K562 (cell line): ENCODE data around the gene DENR. TPM values are rescaled to one million over a fixed set of nuclear protein-coding genes. Genes with fewer than 3 reads are reported as not detected.
A peak's percentile ranks its signal among the peaks of the same experiment; 100 is the strongest.

ENCODE experiments used
- ATF1 ChIP-seq, 2 experiments: fragments of 450-650 bp in 1 of 2; IDR thresholded peaks; 2 replicates each; pipeline ENCODE4 v1.6.1; 2016; ENCODE audit warnings: missing compliant biosample characterization in 1 of 2, missing genetic modification characterization in 1 of 2
- CHD2 ChIP-seq: IDR thresholded peaks from 2 replicates; pipeline ENCODE4 v1.6.1; 2011; ENCODE audit warnings: low read depth, low read length
- E2F3 ChIP-seq: fragments of 250-450 bp; sonication (Bioruptor Pico); IDR thresholded peaks from 2 replicates; pipeline ENCODE4 v1.4.0; 2020; ENCODE audit warnings: mild to moderate bottlenecking
- KDM4B ChIP-seq, 2 experiments: fragments of 450-650 bp in 1 of 2; sonication (generic) in 1 of 2; IDR thresholded peaks; 2 replicates each; pipeline ENCODE4 v1.6.1; 2016 to 2017; ENCODE audit warnings: borderline replicate concordance in 2 of 2, antibody characterized with exemption in 1 of 2, low read depth in 1 of 2, mild to moderate bottlenecking in 1 of 2
- LEF1 ChIP-seq: fragments of 450-650 bp; IDR thresholded peaks from 2 replicates; pipeline ENCODE4 v1.6.1; 2016; ENCODE audit warnings: mild to moderate bottlenecking
- PHB ChIP-seq: fragments of 250-450 bp; sonication (Bioruptor Pico); IDR thresholded peaks from 2 replicates; pipeline ENCODE4 v1.5.0; 2021
- RB1 ChIP-seq: fragments of 450-650 bp; IDR thresholded peaks from 2 replicates; pipeline ENCODE4 v1.6.1; 2017; ENCODE audit warnings: low read depth, mild to moderate bottlenecking
- TEAD2 ChIP-seq: fragments of 450-650 bp; IDR thresholded peaks from 2 replicates; pipeline ENCODE4 v1.6.1; 2016; ENCODE audit warnings: missing genetic modification characterization, control low read depth, missing compliant biosample characterization
- ZC3H8 ChIP-seq: fragments of 450-650 bp; IDR thresholded peaks from 2 replicates; pipeline ENCODE4 v1.6.1; 2017
- ZNF140 ChIP-seq: fragments of 250-450 bp; sonication (Bioruptor Pico); IDR thresholded peaks from 2 replicates; pipeline ENCODE4 v1.8.0; 2021; ENCODE audit warnings: moderate library complexity, mild to moderate bottlenecking, inconsistent platforms
- ZNF274 ChIP-seq: IDR thresholded peaks from 2 replicates; pipeline ENCODE4 v1.6.1; 2011; ENCODE audit warnings: low read depth, mild to moderate bottlenecking, low read length, moderate library complexity, borderline replicate concordance
- ZNF707 ChIP-seq: fragments of 250-450 bp; sonication (Bioruptor Pico); conservative IDR thresholded peaks from 2 replicates; pipeline ENCODE4 v1.8.0; 2022; ENCODE audit warnings: inconsistent platforms, mild to moderate bottlenecking, moderate library complexity
- polyA plus RNA-seq, 8 experiments: library from polyadenylated mRNA; depleted of rRNA in 4 of 8; stranded (reverse) in 5 of 8; unstranded in 3 of 8; fragments of >200 nt; fragmentation: Nextera tagmentation in 2 of 8; fragmentation: Illumina TruSeq in 1 of 8; extraction: Ambion mirVana in 2 of 8; extraction: Trizol in 1 of 8; gene quantifications; 2 replicates each; pipeline versions ENCODE4 v1.2.1 to v1.2.3, GENCODE V29; 2011 to 2014; ENCODE audit warnings: inconsistent platforms in 1 of 8, missing spikeins in 1 of 8
- total RNA-seq, 7 experiments: library from RNA; depleted of rRNA in 6 of 7; stranded (reverse); fragments of >200 nt in 6 of 7; fragmentation: Illumina TruSeq in 2 of 7; extraction: Trizol in 2 of 7; gene quantifications; 2 replicates each; pipeline versions ENCODE4 v1.2.1 to v1.2.3, GENCODE V29; 2011 to 2021; ENCODE audit warnings: low replicate concordance in 1 of 7
- TF ChIP-seq, protein P1 (sequence below): fragments of 250-450 bp; sonication (Bioruptor Pico); IDR thresholded peaks from 2 replicates; pipeline ENCODE4 v1.4.0; 2020; ENCODE audit warnings: borderline replicate concordance
- TF ChIP-seq, protein P2 (sequence below): fragments of 450-650 bp; IDR thresholded peaks from 2 replicates; pipeline ENCODE4 v1.6.1; 2016
- TF ChIP-seq, protein P3 (sequence below): fragments of 250-450 bp; sonication (Bioruptor Pico); IDR thresholded peaks from 2 replicates; pipeline ENCODE4 v1.8.0; 2022; ENCODE audit warnings: moderate library complexity, mild to moderate bottlenecking, inconsistent platforms
- TF ChIP-seq, protein P4 (sequence below): sonication (generic); formaldehyde crosslinking; IDR thresholded peaks from 2 replicates; pipeline ENCODE4 v1.8.0; 2022; ENCODE audit warnings: missing genetic modification reagents, mild to moderate bottlenecking, moderate library complexity, borderline replicate concordance
- TF ChIP-seq, protein P5 (sequence below): fragments of 250-450 bp; sonication (Bioruptor Pico); IDR thresholded peaks from 2 replicates; pipeline ENCODE4 v1.4.0; 2020; ENCODE audit warnings: mild to moderate bottlenecking
- TF ChIP-seq, protein P6 (sequence below): fragments of 150-350 bp; conservative IDR thresholded peaks from 2 replicates; pipeline ENCODE4 v1.6.1; 2014; ENCODE audit warnings: low read length

DENR gene
- total and polyA plus RNA-seq, 9 of the 15 experiments (the other 6 are each of a cell fraction or from before 2014, with no cell fraction given) = 32.5 to 77.4 (median 54.7) TPM

DNA sequence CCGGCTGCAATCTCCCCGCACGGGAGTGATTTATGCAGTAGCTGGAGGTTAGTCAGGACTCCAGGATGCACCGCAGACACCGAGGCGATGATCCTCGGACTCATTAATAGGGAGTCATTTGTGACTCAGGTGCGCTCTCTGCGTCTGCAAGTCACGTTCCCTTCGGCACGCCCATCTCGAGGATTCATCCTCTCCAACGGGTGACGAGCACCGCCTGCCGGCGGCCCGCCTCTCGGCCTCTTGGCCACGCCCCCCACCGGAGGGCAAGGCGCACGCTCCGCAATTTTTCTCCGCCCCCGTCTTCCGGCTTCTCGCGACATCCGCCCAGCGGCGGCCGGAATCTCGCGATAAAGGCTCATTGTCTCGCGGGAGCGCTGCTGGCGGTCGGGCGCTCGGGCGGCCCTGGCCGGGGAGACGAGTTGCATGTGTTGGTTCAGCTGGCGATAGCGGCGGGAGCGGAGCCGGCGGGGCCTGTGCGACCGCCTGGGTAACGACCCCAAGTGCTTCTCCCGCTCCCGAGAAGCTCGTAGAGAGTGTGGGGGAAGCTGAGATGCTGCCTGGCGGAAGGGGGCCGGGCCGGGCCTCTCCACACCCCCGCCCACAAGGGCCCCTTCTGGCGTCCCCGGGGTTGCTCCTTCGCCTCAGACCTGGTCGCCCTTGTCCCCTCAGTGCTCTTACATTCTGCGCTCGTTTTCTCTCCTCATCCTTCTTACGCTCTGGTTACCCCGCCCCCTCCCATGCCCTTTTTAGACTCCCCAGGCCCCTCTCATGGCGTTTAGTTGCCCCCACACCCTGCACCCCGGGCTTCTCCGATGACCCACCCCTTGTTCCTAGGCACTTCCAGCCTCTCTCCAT lies at the start of gene DENR (continued):
- TF ChIP-seq, protein P1, sequence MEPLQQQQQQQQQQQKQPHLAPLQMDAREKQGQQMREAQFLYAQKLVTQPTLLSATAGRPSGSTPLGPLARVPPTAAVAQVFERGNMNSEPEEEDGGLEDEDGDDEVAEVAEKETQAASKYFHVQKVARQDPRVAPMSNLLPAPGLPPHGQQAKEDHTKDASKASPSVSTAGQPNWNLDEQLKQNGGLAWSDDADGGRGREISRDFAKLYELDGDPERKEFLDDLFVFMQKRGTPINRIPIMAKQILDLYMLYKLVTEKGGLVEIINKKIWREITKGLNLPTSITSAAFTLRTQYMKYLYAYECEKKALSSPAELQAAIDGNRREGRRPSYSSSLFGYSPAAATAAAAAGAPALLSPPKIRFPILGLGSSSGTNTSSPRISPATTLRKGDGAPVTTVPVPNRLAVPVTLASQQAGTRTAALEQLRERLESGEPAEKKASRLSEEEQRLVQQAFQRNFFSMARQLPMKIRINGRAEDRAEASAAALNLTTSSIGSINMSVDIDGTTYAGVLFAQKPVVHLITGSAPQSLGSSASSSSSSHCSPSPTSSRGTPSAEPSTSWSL (CRISPR knock-in tag) = no peak
- peak; percentile 100 for TF ChIP-seq CHD2
- TF ChIP-seq, protein P2, sequence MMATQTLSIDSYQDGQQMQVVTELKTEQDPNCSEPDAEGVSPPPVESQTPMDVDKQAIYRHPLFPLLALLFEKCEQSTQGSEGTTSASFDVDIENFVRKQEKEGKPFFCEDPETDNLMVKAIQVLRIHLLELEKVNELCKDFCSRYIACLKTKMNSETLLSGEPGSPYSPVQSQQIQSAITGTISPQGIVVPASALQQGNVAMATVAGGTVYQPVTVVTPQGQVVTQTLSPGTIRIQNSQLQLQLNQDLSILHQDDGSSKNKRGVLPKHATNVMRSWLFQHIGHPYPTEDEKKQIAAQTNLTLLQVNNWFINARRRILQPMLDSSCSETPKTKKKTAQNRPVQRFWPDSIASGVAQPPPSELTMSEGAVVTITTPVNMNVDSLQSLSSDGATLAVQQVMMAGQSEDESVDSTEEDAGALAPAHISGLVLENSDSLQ = peak; percentile 60; the same call in 1 of the 2 replicates
- no peak for TF ChIP-seq ZC3H8
- TF ChIP-seq RB1 = peak; percentile 83
- no peak for TF ChIP-seq PHB (CRISPR knock-in tag)
- TF ChIP-seq ZNF140 (CRISPR knock-in tag) = no peak
- no peak for TF ChIP-seq ZNF707 (CRISPR knock-in tag)
- TF ChIP-seq, protein P3, sequence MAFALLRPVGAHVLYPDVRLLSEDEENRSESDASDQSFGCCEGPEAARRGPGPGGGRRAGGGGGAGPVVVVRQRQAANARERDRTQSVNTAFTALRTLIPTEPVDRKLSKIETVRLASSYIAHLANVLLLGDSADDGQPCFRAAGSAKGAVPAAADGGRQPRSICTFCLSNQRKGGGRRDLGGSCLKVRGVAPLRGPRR = no peak
- TF ChIP-seq, protein P4, sequence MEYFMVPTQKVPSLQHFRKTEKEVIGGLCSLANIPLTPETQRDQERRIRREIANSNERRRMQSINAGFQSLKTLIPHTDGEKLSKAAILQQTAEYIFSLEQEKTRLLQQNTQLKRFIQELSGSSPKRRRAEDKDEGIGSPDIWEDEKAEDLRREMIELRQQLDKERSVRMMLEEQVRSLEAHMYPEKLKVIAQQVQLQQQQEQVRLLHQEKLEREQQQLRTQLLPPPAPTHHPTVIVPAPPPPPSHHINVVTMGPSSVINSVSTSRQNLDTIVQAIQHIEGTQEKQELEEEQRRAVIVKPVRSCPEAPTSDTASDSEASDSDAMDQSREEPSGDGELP (CRISPR knock-in tag) = peak; percentile 97
- no peak for TF ChIP-seq ATF1 (CRISPR knock-in tag; IDR thresholded peaks at IDR 0.05)
- TF ChIP-seq ATF1 (tag; IDR thresholded peaks at IDR 0.05) = peak; percentile 69
- peak; percentile 63; the same call in 1 of the 2 replicates for TF ChIP-seq ZNF274
- 0 out of 2 replicates have a peak, but pooled peaks have one; percentile 52 for TF ChIP-seq E2F3 (CRISPR knock-in tag)
- 0 out of 2 replicates have a peak, but pooled peaks have one; percentile 23 for TF ChIP-seq LEF1
- no peak for TF ChIP-seq TEAD2
- TF ChIP-seq, protein P5, sequence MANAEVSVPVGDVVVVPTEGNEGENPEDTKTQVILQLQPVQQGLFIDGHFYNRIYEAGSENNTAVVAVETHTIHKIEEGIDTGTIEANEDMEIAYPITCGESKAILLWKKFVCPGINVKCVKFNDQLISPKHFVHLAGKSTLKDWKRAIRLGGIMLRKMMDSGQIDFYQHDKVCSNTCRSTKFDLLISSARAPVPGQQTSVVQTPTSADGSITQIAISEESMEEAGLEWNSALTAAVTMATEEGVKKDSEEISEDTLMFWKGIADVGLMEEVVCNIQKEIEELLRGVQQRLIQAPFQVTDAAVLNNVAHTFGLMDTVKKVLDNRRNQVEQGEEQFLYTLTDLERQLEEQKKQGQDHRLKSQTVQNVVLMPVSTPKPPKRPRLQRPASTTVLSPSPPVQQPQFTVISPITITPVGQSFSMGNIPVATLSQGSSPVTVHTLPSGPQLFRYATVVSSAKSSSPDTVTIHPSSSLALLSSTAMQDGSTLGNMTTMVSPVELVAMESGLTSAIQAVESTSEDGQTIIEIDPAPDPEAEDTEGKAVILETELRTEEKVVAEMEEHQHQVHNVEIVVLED (CRISPR knock-in tag) = peak; percentile 62
- TF ChIP-seq KDM4B (IDR thresholded peaks at IDR 0.05; ENCODE audit: borderline replicate concordance in 2 of 2, low read depth in 1 of 2) = peak in 1 of 2 experiments; percentile 75; a peak in 1 of 4 replicates
- TF ChIP-seq, protein P6, sequence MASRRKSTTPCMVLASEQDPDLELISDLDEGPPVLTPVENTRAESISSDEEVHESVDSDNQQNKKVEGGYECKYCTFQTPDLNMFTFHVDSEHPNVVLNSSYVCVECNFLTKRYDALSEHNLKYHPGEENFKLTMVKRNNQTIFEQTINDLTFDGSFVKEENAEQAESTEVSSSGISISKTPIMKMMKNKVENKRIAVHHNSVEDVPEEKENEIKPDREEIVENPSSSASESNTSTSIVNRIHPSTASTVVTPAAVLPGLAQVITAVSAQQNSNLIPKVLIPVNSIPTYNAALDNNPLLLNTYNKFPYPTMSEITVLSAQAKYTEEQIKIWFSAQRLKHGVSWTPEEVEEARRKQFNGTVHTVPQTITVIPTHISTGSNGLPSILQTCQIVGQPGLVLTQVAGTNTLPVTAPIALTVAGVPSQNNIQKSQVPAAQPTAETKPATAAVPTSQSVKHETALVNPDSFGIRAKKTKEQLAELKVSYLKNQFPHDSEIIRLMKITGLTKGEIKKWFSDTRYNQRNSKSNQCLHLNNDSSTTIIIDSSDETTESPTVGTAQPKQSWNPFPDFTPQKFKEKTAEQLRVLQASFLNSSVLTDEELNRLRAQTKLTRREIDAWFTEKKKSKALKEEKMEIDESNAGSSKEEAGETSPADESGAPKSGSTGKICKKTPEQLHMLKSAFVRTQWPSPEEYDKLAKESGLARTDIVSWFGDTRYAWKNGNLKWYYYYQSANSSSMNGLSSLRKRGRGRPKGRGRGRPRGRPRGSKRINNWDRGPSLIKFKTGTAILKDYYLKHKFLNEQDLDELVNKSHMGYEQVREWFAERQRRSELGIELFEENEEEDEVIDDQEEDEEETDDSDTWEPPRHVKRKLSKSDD = peak; percentile 100
